DND-41 (cell line): Measurements from ENCODE around the gene RBP7.
A peak's percentile ranks its signal among the peaks of the same experiment; 100 is the strongest.

ENCODE experiments used
- ATAC-seq: fragments of 200-7000 bp; cut with Tn5 transposase; 3 replicates; pipeline ENCODE4 v1.9.1; 2021; ENCODE audit warnings: low read depth; ENCODE audit not compliant: insufficient read depth
- DNase-seq: peaks from one replicate; pipeline ENCODE4 v3.0.0-alpha.2; 2020
- H2AFZ ChIP-seq: 2 replicates; pipeline ENCODE4 v1.6.0; 2012; ENCODE audit warnings: low read depth, low read length
- H3K27ac ChIP-seq: 2 replicates; pipeline ENCODE4 v1.5.1; 2012; ENCODE audit warnings: low read length, inconsistent platforms
- H3K27me3 ChIP-seq: fragments of 200-600 bp; sonication (generic); 2 replicates; pipeline ENCODE4 v1.6.0; 2012; ENCODE audit warnings: low read length, mild to moderate bottlenecking, inconsistent platforms; ENCODE audit not compliant: insufficient read depth, poor library complexity
- H3K36me3 ChIP-seq: 2 replicates; pipeline ENCODE4 v1.5.1; 2012; ENCODE audit warnings: low read length, inconsistent platforms; ENCODE audit not compliant: insufficient read depth
- H3K4me1 ChIP-seq: 2 replicates; pipeline ENCODE4 v1.5.1; 2012; ENCODE audit warnings: mild to moderate bottlenecking, low read length; ENCODE audit not compliant: insufficient read depth
- H3K4me2 ChIP-seq: 2 replicates; pipeline ENCODE4 v1.6.0; 2012; ENCODE audit warnings: mild to moderate bottlenecking, moderate library complexity, low read length, inconsistent platforms; ENCODE audit not compliant: insufficient read depth
- H3K4me3 ChIP-seq, 2 experiments: fragments of 200-600 bp in 1 of 2; shearing (Covaris generic) in 1 of 2; 2 replicates each; pipeline ENCODE4 v1.5.1; 2012 to 2016; ENCODE audit warnings: inconsistent platforms in 2 of 2, low read length in 2 of 2, mild to moderate bottlenecking in 2 of 2, low read depth in 1 of 2, moderate library complexity in 1 of 2
- H3K79me2 ChIP-seq: 2 replicates; pipeline ENCODE4 v1.6.0; 2012; ENCODE audit warnings: low read length, inconsistent platforms; ENCODE audit not compliant: insufficient read depth
- H3K9ac ChIP-seq: 2 replicates; pipeline ENCODE4 v1.6.0; 2012; ENCODE audit warnings: low read depth, mild to moderate bottlenecking, inconsistent platforms, low read length, moderate library complexity
- H3K9me3 ChIP-seq: 2 replicates; pipeline ENCODE4 v1.5.1; 2012; ENCODE audit warnings: low read length, moderate library complexity, mild to moderate bottlenecking, inconsistent platforms; ENCODE audit not compliant: insufficient read depth, severe bottlenecking
- H4K20me1 ChIP-seq: 2 replicates; pipeline ENCODE4 v1.6.0; 2012; ENCODE audit warnings: low read length; ENCODE audit not compliant: insufficient read depth
- EZH2 ChIP-seq: IDR thresholded peaks from 3 replicates; pipeline ENCODE4 v1.6.1; 2012; ENCODE audit warnings: borderline replicate concordance, low read depth, mild to moderate bottlenecking, moderate library complexity, low read length, inconsistent platforms; ENCODE audit not compliant: severe bottlenecking
- TF ChIP-seq, protein P1 (sequence below): IDR thresholded peaks from 2 replicates; pipeline ENCODE4 v1.5.1; 2012; ENCODE audit warnings: borderline replicate concordance, low read length, moderate library complexity, mild to moderate bottlenecking; ENCODE audit not compliant: poor library complexity, severe bottlenecking; ENCODE audit errors: extremely low read depth

Gene RBP7

DNA sequence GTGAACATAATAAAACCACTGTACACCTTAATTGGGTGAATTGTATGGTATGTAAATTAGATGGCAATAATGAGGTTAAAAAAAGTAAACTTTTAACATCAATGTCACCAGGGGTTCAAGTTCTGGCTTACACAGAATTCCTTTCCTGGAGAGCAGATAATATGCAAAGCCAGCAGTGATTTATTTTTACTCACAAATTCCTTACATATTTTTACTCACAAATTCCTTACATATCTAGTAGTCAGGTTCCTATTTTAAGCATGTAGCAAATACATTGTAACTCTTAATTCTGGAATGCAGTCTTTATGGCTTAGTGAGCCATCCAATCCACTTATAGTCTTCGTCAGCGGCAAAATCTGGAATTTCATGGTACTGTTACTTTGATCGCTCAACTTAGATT lies 34.4 kb downstream of the RBP7 start:
- H3K36me3 ChIP-seq, result peaks cover 2% of the 10 kb centered on the region; the same call in 1 of the 2 replicates
- H4K20me1 ChIP-seq, result no peaks in the 10 kb centered on the region
- ATAC-seq (no peak), DNase-seq (no peak)
- no peak overlapping the region for H3K27ac ChIP-seq
- peaks cover 34% of the 10 kb centered on the region for H3K79me2 ChIP-seq
- H3K4me2 ChIP-seq, result no peak overlapping the region
- H2AFZ ChIP-seq, result no peak overlapping the region
- peaks cover 28% of the 10 kb centered on the region for H3K4me1 ChIP-seq
- TF ChIP-seq EZH2, result no peak
- TF ChIP-seq, protein P1, sequence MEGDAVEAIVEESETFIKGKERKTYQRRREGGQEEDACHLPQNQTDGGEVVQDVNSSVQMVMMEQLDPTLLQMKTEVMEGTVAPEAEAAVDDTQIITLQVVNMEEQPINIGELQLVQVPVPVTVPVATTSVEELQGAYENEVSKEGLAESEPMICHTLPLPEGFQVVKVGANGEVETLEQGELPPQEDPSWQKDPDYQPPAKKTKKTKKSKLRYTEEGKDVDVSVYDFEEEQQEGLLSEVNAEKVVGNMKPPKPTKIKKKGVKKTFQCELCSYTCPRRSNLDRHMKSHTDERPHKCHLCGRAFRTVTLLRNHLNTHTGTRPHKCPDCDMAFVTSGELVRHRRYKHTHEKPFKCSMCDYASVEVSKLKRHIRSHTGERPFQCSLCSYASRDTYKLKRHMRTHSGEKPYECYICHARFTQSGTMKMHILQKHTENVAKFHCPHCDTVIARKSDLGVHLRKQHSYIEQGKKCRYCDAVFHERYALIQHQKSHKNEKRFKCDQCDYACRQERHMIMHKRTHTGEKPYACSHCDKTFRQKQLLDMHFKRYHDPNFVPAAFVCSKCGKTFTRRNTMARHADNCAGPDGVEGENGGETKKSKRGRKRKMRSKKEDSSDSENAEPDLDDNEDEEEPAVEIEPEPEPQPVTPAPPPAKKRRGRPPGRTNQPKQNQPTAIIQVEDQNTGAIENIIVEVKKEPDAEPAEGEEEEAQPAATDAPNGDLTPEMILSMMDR, result no peak
- no peak overlapping the region for H3K9ac ChIP-seq
- H3K4me3 ChIP-seq, result no peak overlapping the region
- no peaks in the 10 kb centered on the region for H3K27me3 ChIP-seq
- H3K9me3 ChIP-seq, result no peaks in the 10 kb centered on the region

DNA sequence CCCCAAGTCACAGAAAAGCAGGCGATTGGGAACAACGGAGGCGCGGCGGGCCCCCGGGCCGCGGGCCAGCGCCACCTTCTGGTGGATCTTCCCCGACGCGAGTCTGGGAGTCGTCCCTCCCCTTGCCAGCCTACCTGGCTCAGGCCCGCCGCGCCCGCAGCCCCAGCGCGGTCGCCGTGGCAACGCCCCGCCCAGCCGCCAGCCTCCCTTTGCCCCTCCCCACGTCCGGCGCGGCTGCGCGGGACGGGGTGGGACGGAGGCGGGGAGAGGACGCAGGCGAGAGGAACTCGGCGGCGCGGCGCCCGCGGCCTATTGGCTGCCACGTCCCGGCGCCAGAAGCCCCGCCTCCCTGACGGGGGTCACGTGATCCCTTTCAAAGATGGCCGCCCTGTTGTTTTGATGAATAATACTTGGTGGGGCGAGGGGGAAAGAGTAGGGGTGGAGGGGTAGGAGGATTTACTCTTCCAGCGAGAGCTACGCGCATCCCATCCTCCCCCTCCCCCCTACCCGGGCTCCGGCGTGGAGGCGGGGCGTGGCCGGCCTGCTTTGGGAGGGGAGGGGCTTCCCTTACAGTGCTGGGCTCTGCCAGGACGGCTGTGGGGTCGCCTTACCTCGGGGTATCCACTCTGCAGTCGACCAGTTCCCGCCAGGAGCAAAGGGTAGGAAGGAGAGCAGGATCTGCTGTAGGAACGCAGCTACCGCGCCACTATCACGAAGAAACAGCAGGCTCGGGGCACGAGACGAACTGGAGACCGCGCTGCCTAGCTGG lies 35.7 kb downstream of the RBP7 start, which contains the start of gene UBE4B:
Gene UBE4B (plus strand): TSS at position 369 of the 769 bp plus-strand sequence. CDS start 713 bp downstream, outside the sequence.
- Histone ChIP-seq H3K4me3 (peak within 1 kb of the TSS; percentile 88 to 96), H3K79me2 (peaks cover 47% of the 10 kb centered on the region), H2AFZ (peak within 1 kb of the TSS; percentile 99), H4K20me1 (no peaks in the 10 kb centered on the region), H3K27ac (peak within 1 kb of the TSS; percentile 95), H3K4me1 (peaks cover 28% of the 10 kb centered on the region), H3K36me3 (peaks cover 14% of the 10 kb centered on the region), H3K9me3 (no peaks in the 10 kb centered on the region), H3K9ac (peak within 1 kb of the TSS; percentile 82), H3K27me3 (no peaks in the 10 kb centered on the region), H3K4me2 (peak within 1 kb of the TSS; percentile 97)
- DNase-seq (peak; percentile 99), ATAC-seq (peak; percentile 89)
- TF ChIP-seq EZH2, result no peak
- TF ChIP-seq, protein P1, result peak; percentile 92

DNA sequence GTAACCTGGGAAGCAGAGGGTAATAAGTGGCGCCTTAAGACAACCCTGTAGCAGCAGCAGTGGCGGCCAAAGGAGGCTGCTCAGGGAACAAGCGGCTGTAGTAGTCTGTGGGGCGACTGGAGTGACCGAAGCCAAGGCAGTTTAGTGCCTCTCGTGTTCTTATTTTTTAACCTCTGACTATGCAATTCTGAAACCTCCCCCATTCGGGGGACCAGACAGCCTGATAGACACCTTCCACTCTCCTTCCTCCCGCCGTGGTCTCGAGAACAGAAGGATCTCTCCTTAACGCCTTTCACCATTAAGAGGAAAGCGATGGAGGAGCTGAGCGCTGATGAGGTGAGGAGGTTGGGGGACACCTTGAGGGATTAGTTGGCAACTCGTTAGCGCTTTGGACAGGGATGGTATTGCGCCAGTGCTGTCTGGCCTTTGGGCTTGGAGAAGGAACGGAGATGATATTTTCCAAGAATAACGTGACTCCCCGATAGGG lies 36.4 kb downstream of the RBP7 start:
- peak overlapping the region; percentile 88 to 96 for H3K4me3 ChIP-seq
- no peaks in the 10 kb centered on the region for H4K20me1 ChIP-seq
- no peaks in the 10 kb centered on the region for H3K9me3 ChIP-seq
- H3K4me1 ChIP-seq, result peaks cover 28% of the 10 kb centered on the region
- peak overlapping the region; percentile 97 for H3K4me2 ChIP-seq
- peak overlapping the region; percentile 82 for H3K9ac ChIP-seq
- DNase-seq, result no peak
- no peaks in the 10 kb centered on the region for H3K27me3 ChIP-seq
- no peak for TF ChIP-seq EZH2
- TF ChIP-seq, protein P1, result peak; percentile 10
- peak; percentile 41 for ATAC-seq
- peaks cover 50% of the 10 kb centered on the region for H3K79me2 ChIP-seq
- H3K36me3 ChIP-seq, result peaks cover 15% of the 10 kb centered on the region
- H3K27ac ChIP-seq, result peak overlapping the region; percentile 95
- H2AFZ ChIP-seq, result peak overlapping the region; percentile 98
